WTC11 (cell line): ENCODE measurements around the gene NUP93. TPM values are rescaled to one million over a fixed set of nuclear protein-coding genes. Genes with fewer than 3 reads are reported as not detected.
A peak's percentile ranks its signal among the peaks of the same experiment; 100 is the strongest.

ENCODE experiments used
- microRNA-seq: library from miRNA; unstranded; fragments of <30 nt; microRNA quantifications from one replicate; pipeline ENCODE4 v1.2.0, GENCODE V29; 2022; ENCODE audit warnings: borderline number of aligned reads
- total RNA-seq: library from RNA; stranded (reverse); gene quantifications from 3 replicates; pipeline ENCODE4 v1.2.3, GENCODE V29; 2021

The NUP93 gene
- total RNA-seq, 1 experiment from 2014 or later = 185 TPM

Small RNA genes lying within 50 kb of the gene (microRNA-seq; reads per million reads assigned to microRNA genes)
- gene MIR138-2 = 28.6 reads per million, percentile 45 among the genes with 10 or more reads in this experiment

Other genes with a start within 250 kb of the NUP93 start
- gene BBS2, start 210.1 kb upstream of the NUP93 start, total RNA-seq = 19.1 to 25.7 TPM (median 24.1 TPM) in 3 replicates
- not detected in 3 replicates for gene MT4, start 165.1 kb upstream of the NUP93 start, total RNA-seq
- gene MT3, start 140.6 kb upstream of the NUP93 start, total RNA-seq = 0.71 to 1.2 TPM (median 0.77 TPM) in 3 replicates
- 139 to 173 TPM (median 149 TPM) in 3 replicates for gene MT2A, start 121.5 kb upstream of the NUP93 start, total RNA-seq
- gene MT1E, start 104.3 kb upstream of the NUP93 start, total RNA-seq = 92.7 to 114 TPM (median 103 TPM) in 3 replicates
- gene MT1M, start 97.5 kb upstream of the NUP93 start, total RNA-seq = 4.5 to 4.8 TPM (median 4.7 TPM) in 3 replicates
- 0.94 to 2.8 TPM in 2 of 3 replicates, not detected in the other for gene MT1A, start 91.5 kb upstream of the NUP93 start, total RNA-seq
- not detected in 3 replicates for gene MT1B, start 78.2 kb upstream of the NUP93 start, total RNA-seq
- 50.6 to 60.2 TPM (median 58.2 TPM) in 3 replicates for gene MT1F, start 72.2 kb upstream of the NUP93 start, total RNA-seq
- gene MT1G, start 62.1 kb upstream of the NUP93 start, total RNA-seq = 326 to 361 TPM (median 333 TPM) in 3 replicates
- 122 to 164 TPM (median 159 TPM) in 3 replicates for gene MT1H, start 60.3 kb upstream of the NUP93 start, total RNA-seq
- gene MT1X, start 47.7 kb upstream of the NUP93 start, total RNA-seq = 328 to 466 TPM (median 465 TPM) in 3 replicates
- gene SLC12A3, start 135.1 kb downstream of the NUP93 start, total RNA-seq = 0.05 to 0.09 TPM in 2 of 3 replicates, not detected in the other
- 21.4 to 30.8 TPM (median 21.7 TPM) in 3 replicates for gene HERPUD1, start 202.0 kb downstream of the NUP93 start, total RNA-seq
- not detected in 3 replicates for gene CETP, start 231.8 kb downstream of the NUP93 start, total RNA-seq